ENCODE data around the gene PARM1. TPM values are rescaled to one million over a fixed set of nuclear protein-coding genes. Genes with fewer than 3 reads are reported as not detected.

PARM1 gene
- polyA plus RNA-seq, 1 of the 3 experiments (the other 2 are of a cell fraction), result not detected

- Histone ChIP-seq H3K27me3 (ENCODE audit: insufficient read depth) (no peaks in the 10 kb centered on the region; the same call in 1 of the 2 replicates), H3K9me2 (no peaks in the 10 kb centered on the region), H3K36me3 (replicated peaks in 1 of 2; ENCODE audit: control insufficient read depth in 1 of 2, insufficient read depth in 2 of 2, low read length in 1 of 2) (no peaks in the 10 kb centered on the region), H3K9ac (no peak overlapping the region), H2AFZ (ENCODE audit: low read depth) (no peak overlapping the region), H3K4me1 (ENCODE audit: control insufficient read depth in 1 of 2, insufficient read depth in 2 of 2, low read depth in 1 of 2, low read length in 1 of 2) (no peaks in the 10 kb centered on the region), H3K4me3 (ENCODE audit: low read depth in 2 of 2, low read length in 1 of 2) (no peak overlapping the region), H4K20me1 (ENCODE audit: insufficient read depth) (no peaks in the 10 kb centered on the region), H3F3A (replicated peaks; ENCODE audit: insufficient read depth) (no peaks in the 10 kb centered on the region), H3K4me2 (no peak overlapping the region), H3K79me2 (ENCODE audit: insufficient read depth) (no peaks in the 10 kb centered on the region), H3K27ac (ENCODE audit: low read depth in 2 of 2, low read length in 1 of 2) (no peak overlapping the region), H3K9me3 (no peaks in the 10 kb centered on the region)
- 11% methylated on average over 4 of the region's 4 CpGs for whole genome bisulfite sequencing (ENCODE audit: low lambda C conversion rate)
- ChIA-PET POLR2A (no interaction called here), CTCF (no interaction called here)
- no peak for TF ChIP-seq POLR2AphosphoS5 (IDR thresholded peaks at IDR 0.05; ENCODE audit: low read depth, low read length)
- no peak for DNase-seq
Measured at GRCh38 chr4:75038376-75038775, 105.5 kb downstream of the PARM1 start.

GRCh38 chr4:75040703-75041102, 107.8 kb downstream of the PARM1 start:
- H3K9me2 ChIP-seq, result no peaks in the 10 kb centered on the region
- H3K79me2 ChIP-seq (ENCODE audit: insufficient read depth), result no peaks in the 10 kb centered on the region
- POLR2A ChIA-PET, result no interaction called here
- TF ChIP-seq NRF1 (IDR thresholded peaks at IDR 0.05; ENCODE audit: low read depth, low read length), result no peak
- TF ChIP-seq YY1 (IDR thresholded peaks at IDR 0.05; ENCODE audit: low read depth), result no peak
- no peak for TF ChIP-seq ZBTB33 (IDR thresholded peaks at IDR 0.05; ENCODE audit: borderline replicate concordance, low read depth)
- no peak for TF ChIP-seq ELF1 (IDR thresholded peaks at IDR 0.05)
- TF ChIP-seq SMC3 (IDR thresholded peaks at IDR 0.05; ENCODE audit: low read depth, low read length), result no peak
- H3K4me1 ChIP-seq (ENCODE audit: control insufficient read depth in 1 of 2, insufficient read depth in 2 of 2, low read depth in 1 of 2, low read length in 1 of 2), result no peaks in the 10 kb centered on the region
- no peaks in the 10 kb centered on the region for H4K20me1 ChIP-seq (ENCODE audit: insufficient read depth)
- WGBS (ENCODE audit: low lambda C conversion rate), result 3% methylated on average over 5 of the region's 5 CpGs
- H2AFZ ChIP-seq (ENCODE audit: low read depth), result no peak overlapping the region
- H3K9ac ChIP-seq, result no peak overlapping the region
- H3F3A ChIP-seq (replicated peaks; ENCODE audit: insufficient read depth), result no peaks in the 10 kb centered on the region
- no peak overlapping the region for H3K4me2 ChIP-seq
- no peak for DNase-seq
- H3K4me3 ChIP-seq (ENCODE audit: low read depth in 2 of 2, low read length in 1 of 2), result no peak overlapping the region
- H3K9me3 ChIP-seq, result no peaks in the 10 kb centered on the region
- no peaks in the 10 kb centered on the region for H3K27me3 ChIP-seq (ENCODE audit: insufficient read depth)
- no peaks in the 10 kb centered on the region for H3K36me3 ChIP-seq (replicated peaks in 1 of 2; ENCODE audit: control insufficient read depth in 1 of 2, insufficient read depth in 2 of 2, low read length in 1 of 2)
- CTCF ChIA-PET, result interaction anchor here (1.2 kb wide), 1 partner anchor 10 kb away, joined by 5 read pairs; no protein-coding TSS in a partner anchor
- no peak overlapping the region for H3K27ac ChIP-seq (ENCODE audit: low read depth in 2 of 2, low read length in 1 of 2)

GRCh38 chr4:75042601-75043208, 109.8 kb downstream of the PARM1 start:
- Histone ChIP-seq H4K20me1 (ENCODE audit: insufficient read depth) (no peaks in the 10 kb centered on the region), H3K9me2 (no peaks in the 10 kb centered on the region), H3K27me3 (ENCODE audit: insufficient read depth) (no peaks in the 10 kb centered on the region), H3K79me2 (ENCODE audit: insufficient read depth) (no peaks in the 10 kb centered on the region), H3K4me3 (ENCODE audit: low read depth in 2 of 2, low read length in 1 of 2) (no peak overlapping the region), H3K9me3 (no peaks in the 10 kb centered on the region), H3K27ac (ENCODE audit: low read depth in 2 of 2, low read length in 1 of 2) (no peak overlapping the region), H2AFZ (ENCODE audit: low read depth) (no peak overlapping the region), H3F3A (replicated peaks; ENCODE audit: insufficient read depth) (no peaks in the 10 kb centered on the region), H3K9ac (no peak overlapping the region), H3K36me3 (replicated peaks in 1 of 2; ENCODE audit: control insufficient read depth in 1 of 2, insufficient read depth in 2 of 2, low read length in 1 of 2) (no peaks in the 10 kb centered on the region), H3K4me2 (no peak overlapping the region), H3K4me1 (ENCODE audit: control insufficient read depth in 1 of 2, insufficient read depth in 2 of 2, low read depth in 1 of 2, low read length in 1 of 2) (no peaks in the 10 kb centered on the region)
- ChIA-PET POLR2A (no interaction called here), CTCF (no interaction called here)
- no peak for TF ChIP-seq ZBTB33 (IDR thresholded peaks at IDR 0.05; ENCODE audit: borderline replicate concordance, low read depth)
- TF ChIP-seq RAD21 (IDR thresholded peaks at IDR 0.05; ENCODE audit: low read length), result no peak
- no peak for TF ChIP-seq MXI1 (IDR thresholded peaks at IDR 0.05; ENCODE audit: low read depth, low read length)
- no peak for TF ChIP-seq JUND (IDR thresholded peaks at IDR 0.05)
- DNase-seq, result no peak
- WGBS (ENCODE audit: low lambda C conversion rate), result 2% methylated on average over 2 of the region's 2 CpGs
